ENCODE data around the gene ZBTB5. TPM values are rescaled to one million over a fixed set of nuclear protein-coding genes. Genes with fewer than 3 reads are reported as not detected.

ZBTB5 gene
- total RNA-seq, 1 experiment from 2014 or later: 8.8 TPM

GRCh38 chr9:37449862-37450632 is 15.2 kb downstream of the ZBTB5 start:
- H3K79me2 ChIP-seq (ENCODE audit: low read depth): peaks cover 38% of the 10 kb centered on the region
- H3F3A ChIP-seq (ENCODE audit: insufficient read depth, low read depth): 0 out of 2 replicates have a peak, but pooled peaks cover 7% of the 10 kb centered on the region
- DNase-seq: no peak
- POLR2A ChIA-PET (ENCODE audit: unreplicated experiment): no interaction called here
- no peak overlapping the region for H3K4me3 ChIP-seq
- H4K20me1 ChIP-seq (ENCODE audit: insufficient read depth): peaks cover 2% of the 10 kb centered on the region; the same call in 1 of the 2 replicates
- no peaks in the 10 kb centered on the region for H3K27me3 ChIP-seq (ENCODE audit: insufficient read depth, low read depth)
- no peak overlapping the region for H2AFZ ChIP-seq
- H3K4me2 ChIP-seq: no peak overlapping the region
- no peak for TF ChIP-seq EZH2 (IDR thresholded peaks at IDR 0.05; ENCODE audit: low read depth)
- TF ChIP-seq CTCF (conservative IDR thresholded peaks at IDR 0.05): no peak
- intact Hi-C loops (cut with micrococcal nuclease; ENCODE audit: unreplicated experiment): no loop called here
- H3K9me2 ChIP-seq (ENCODE audit: insufficient read depth): no peaks in the 10 kb centered on the region
- peaks cover 16% of the 10 kb centered on the region for H3K4me1 ChIP-seq (replicated peaks; ENCODE audit: insufficient read depth)
- H3K36me3 ChIP-seq (ENCODE audit: low read depth): no peaks in the 10 kb centered on the region
- CTCF ChIA-PET: no interaction called here
- no TSS peak for BruUV-seq (replicated peaks)
- no peak overlapping the region for H3K27ac ChIP-seq
- no peaks in the 10 kb centered on the region for H3K9me3 ChIP-seq (ENCODE audit: insufficient read depth, low read depth)

- TF ChIP-seq EZH2 (IDR thresholded peaks at IDR 0.05; ENCODE audit: low read depth): no peak
- no peak overlapping the region for H3K4me3 ChIP-seq
- no peaks in the 10 kb centered on the region for H3K36me3 ChIP-seq (ENCODE audit: low read depth)
- no peak for DNase-seq
- H3K27ac ChIP-seq: no peak overlapping the region
- H4K20me1 ChIP-seq (ENCODE audit: insufficient read depth): peaks cover 2% of the 10 kb centered on the region; the same call in 1 of the 2 replicates
- H3K4me2 ChIP-seq: no peak overlapping the region
- peaks cover 18% of the 10 kb centered on the region; the same call in 1 of the 2 replicates for H3K79me2 ChIP-seq (ENCODE audit: low read depth)
- BruUV-seq (replicated peaks): no TSS peak
- no peaks in the 10 kb centered on the region for H3F3A ChIP-seq (ENCODE audit: insufficient read depth, low read depth)
- no peaks in the 10 kb centered on the region for H3K4me1 ChIP-seq (replicated peaks; ENCODE audit: insufficient read depth)
- H3K9me2 ChIP-seq (ENCODE audit: insufficient read depth): no peaks in the 10 kb centered on the region
- ChIA-PET CTCF (no interaction called here), POLR2A (ENCODE audit: unreplicated experiment) (no interaction called here)
- H3K27me3 ChIP-seq (ENCODE audit: insufficient read depth, low read depth): no peaks in the 10 kb centered on the region
- intact Hi-C loops (cut with micrococcal nuclease; ENCODE audit: unreplicated experiment): no loop called here
- no peak overlapping the region for H2AFZ ChIP-seq
- no peaks in the 10 kb centered on the region for H3K9me3 ChIP-seq (ENCODE audit: insufficient read depth, low read depth)
These were observed 18.1 kb downstream of the ZBTB5 start for GRCh38 chr9:37447111-37447510.

DNA sequence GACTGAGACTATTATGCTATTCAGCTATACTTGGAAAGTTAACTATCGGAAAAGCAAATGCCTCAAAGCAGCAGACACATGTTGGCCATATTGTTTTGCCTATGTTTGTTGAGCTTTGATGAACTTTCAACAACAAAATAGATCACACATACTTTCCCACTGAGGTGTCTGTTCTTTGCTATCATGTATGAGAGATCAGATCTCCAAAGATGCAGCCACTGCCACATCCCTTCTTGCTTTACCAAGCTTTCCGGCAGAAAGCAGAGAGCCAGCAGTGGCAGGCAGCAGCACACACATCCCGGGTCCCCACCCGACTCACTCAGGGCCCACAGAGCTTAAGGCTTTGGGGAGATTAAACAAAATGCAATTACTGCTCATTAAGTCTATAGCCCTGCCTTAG is 18.8 kb downstream of the ZBTB5 start:
- Histone ChIP-seq H3K36me3 (ENCODE audit: low read depth) (no peaks in the 10 kb centered on the region), H3K79me2 (ENCODE audit: low read depth) (0 out of 2 replicates have a peak, but pooled peaks cover 11% of the 10 kb centered on the region), H3K9me3 (ENCODE audit: insufficient read depth, low read depth) (no peaks in the 10 kb centered on the region), H4K20me1 (ENCODE audit: insufficient read depth) (peaks cover 2% of the 10 kb centered on the region; the same call in 1 of the 2 replicates), H3K4me2 (no peak overlapping the region), H3K4me1 (replicated peaks; ENCODE audit: insufficient read depth) (no peaks in the 10 kb centered on the region), H3K27me3 (ENCODE audit: insufficient read depth, low read depth) (no peaks in the 10 kb centered on the region), H3F3A (ENCODE audit: insufficient read depth, low read depth) (no peaks in the 10 kb centered on the region), H3K27ac (no peak overlapping the region), H3K9me2 (ENCODE audit: insufficient read depth) (no peaks in the 10 kb centered on the region), H2AFZ (no peak overlapping the region), H3K4me3 (no peak overlapping the region)
- BruUV-seq (replicated peaks): no TSS peak
- DNase-seq: no peak
- TF ChIP-seq EZH2 (IDR thresholded peaks at IDR 0.05; ENCODE audit: low read depth) (no peak), CTCF (conservative IDR thresholded peaks at IDR 0.05) (no peak)
- ChIA-PET CTCF (no interaction called here), POLR2A (ENCODE audit: unreplicated experiment) (no interaction called here)
- intact Hi-C loops (cut with micrococcal nuclease; ENCODE audit: unreplicated experiment): no loop called here

Data from PC-9 (cell line).